ENCODE results near the gene DMRT3.

The DMRT3 gene

DNA sequence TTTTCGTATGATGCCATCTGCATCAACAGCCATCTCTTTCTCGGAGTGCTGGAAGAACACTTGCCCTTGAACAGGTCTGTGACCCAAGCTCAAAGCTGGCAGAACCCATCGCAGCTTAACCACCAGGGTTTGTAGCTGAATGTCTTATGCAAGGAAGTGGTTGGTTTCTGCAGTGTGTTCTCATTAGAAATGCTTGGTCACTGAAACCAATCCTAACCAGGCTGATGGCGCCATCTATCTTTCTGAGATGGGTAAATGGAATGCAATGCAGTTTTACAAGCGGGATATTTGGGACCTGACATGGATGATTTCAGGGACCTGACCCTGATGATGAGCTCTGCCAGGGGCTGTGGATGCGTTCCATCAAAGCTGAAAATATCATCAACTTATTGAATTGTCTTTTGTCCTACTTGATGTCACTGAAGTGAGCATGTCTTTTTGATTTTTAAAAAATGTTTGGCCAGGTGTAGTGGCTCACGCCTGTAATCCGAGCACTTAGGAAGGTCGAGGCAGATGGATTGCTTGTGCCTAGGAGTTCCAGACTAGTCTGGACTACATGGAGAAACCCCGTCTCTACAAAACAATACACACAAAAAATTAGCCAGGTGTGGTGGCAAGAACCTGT lies 28.7 kb downstream of the DMRT3 start:
- TF ChIP-seq CTCF (IDR thresholded peaks at IDR 0.05; ENCODE audit: low read depth, low read length): peak; percentile 35; the same call in 1 of the 2 replicates
- no peak overlapping the region for H3K4me3 ChIP-seq (ENCODE audit: low read depth, low read length)

GRCh38 chr9:1007312-1007711 lies 30.9 kb downstream of the DMRT3 start:
- no peak for TF ChIP-seq CTCF (IDR thresholded peaks at IDR 0.05; ENCODE audit: low read depth, low read length)
- no peak overlapping the region for H3K4me3 ChIP-seq (ENCODE audit: low read depth, low read length)

DNA sequence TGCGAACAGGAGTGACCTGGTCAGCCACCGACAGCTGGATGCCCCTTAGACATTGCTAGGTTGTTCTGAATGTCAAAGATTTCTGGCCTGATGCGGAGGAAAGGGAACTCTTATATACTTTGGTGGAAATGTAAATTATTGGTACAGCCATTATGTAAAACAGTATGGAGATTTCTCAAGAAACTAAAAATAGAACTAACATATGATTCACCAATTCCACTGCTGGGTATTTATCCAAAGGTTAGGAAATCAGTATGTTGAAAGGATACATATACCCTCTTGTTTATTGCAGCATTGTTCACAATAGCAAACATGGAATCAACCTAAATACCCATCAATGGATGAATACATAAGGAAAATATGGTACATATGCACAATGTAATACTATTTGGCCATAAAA lies 31.8 kb downstream of the DMRT3 start:
- no peak for TF ChIP-seq CTCF (IDR thresholded peaks at IDR 0.05; ENCODE audit: low read depth, low read length)

DNA sequence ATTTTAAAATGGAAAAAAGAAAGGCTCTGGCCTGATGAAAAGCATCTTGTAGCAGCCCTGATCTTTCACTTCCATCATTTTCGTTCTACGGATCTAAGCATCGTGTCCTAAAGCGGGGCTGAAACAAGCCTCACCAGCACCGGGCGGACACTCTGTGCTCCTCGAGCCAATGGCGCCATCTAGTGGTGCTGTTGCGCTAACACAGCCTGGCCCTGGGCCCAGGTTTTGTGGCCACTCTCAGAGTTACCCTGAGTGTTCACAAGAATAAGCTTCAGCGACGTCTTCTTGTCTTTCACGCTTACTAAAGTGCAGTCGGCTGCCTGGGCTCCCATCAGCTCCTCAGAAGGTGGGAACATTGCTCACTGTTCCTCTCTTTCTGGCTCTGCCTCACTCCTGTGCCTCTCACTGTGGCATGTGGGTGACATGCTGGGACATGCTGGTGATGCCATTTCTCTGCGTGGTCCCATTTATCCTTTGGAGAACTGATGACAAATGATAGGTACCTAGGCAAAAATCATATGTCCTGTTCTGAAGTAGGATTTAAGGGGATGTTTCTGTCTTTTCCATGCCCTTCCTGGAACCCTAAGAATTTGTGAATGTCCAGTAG lies 32.7 kb downstream of the DMRT3 start:
- TF ChIP-seq CTCF (IDR thresholded peaks at IDR 0.05; ENCODE audit: low read depth, low read length): peak; percentile 86
- no peak overlapping the region for H3K4me3 ChIP-seq (ENCODE audit: low read depth, low read length)

More for the DNA sequence above, 31.8 kb downstream of the DMRT3 start:
- no peak overlapping the region for H3K4me3 ChIP-seq (ENCODE audit: low read depth, low read length)

DNA sequence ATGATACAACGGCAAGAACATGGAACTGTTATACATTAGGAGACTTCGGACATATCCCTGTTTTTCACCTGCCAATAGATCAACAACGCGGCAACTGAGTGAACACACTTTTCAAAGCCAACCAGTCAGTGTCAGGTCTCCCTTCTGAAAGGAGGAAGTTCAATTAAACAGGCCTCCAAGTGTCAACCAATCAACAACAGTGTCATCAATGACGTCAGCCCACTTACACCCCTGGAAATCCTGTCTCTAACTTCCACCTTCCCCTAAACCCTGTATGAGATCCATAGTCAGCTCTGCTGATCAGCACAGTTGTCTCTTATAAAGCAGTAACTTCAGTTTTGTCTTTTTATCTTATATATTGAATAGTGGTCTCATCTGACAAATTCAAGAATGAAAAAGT lies 36.6 kb downstream of the DMRT3 start:
- no peak for TF ChIP-seq CTCF (IDR thresholded peaks at IDR 0.05; ENCODE audit: low read depth, low read length)
- H3K4me3 ChIP-seq (ENCODE audit: low read depth, low read length): no peak overlapping the region

- H3K4me3 ChIP-seq (ENCODE audit: low read depth, low read length): no peak overlapping the region
- TF ChIP-seq CTCF (IDR thresholded peaks at IDR 0.05; ENCODE audit: low read depth, low read length): no peak
These were observed 37.8 kb downstream of the DMRT3 start for GRCh38 chr9:1014225-1014624.

DNA sequence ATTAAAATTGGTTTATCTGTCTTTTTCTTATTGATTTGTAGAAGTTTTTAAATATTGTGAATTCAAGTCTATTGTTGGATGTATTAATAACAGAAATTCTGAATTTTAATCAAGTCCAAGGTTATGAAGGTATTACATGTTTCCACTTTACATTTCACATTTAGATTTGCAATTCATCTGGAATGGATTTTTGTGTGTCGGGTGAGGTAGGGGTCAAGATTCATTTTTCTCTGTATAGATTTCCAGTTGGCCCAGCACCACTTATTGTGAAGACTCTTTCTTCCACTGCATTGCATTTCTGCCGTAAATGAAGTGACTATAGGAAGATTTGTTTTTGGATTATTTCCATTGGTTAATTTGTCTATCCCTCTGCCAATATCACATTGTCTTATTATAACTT lies 38.2 kb downstream of the DMRT3 start:
- H3K4me3 ChIP-seq (ENCODE audit: low read depth, low read length): no peak overlapping the region

More for the DNA sequence above, 38.2 kb downstream of the DMRT3 start:
- no peak for TF ChIP-seq CTCF (IDR thresholded peaks at IDR 0.05; ENCODE audit: low read depth, low read length)

Measured in WI38 (cell line).